ENCODE data around the gene SRXN1. TPM values are rescaled to one million over a fixed set of nuclear protein-coding genes. Genes with fewer than 3 reads are reported as not detected.

Gene SRXN1
- total RNA-seq, 2 donors from 2014 or later = 41.8 to 65.4 TPM

- peaks cover 2 to 6% of the 10 kb centered on the region in 2 donors for H3K27me3 ChIP-seq
- H3K4me1 ChIP-seq = peaks cover 0 to 34% of the 10 kb centered on the region in 2 donors
- no peaks in the 10 kb centered on the region for H3K36me3 ChIP-seq
- TF ChIP-seq CTCF (IDR thresholded peaks at IDR 0.05) = no peak
- H3K27ac ChIP-seq = peak overlapping the region in 1 of 2 donors; percentile 62
- H3K4me3 ChIP-seq = no peak overlapping the region
- no peak for DNase-seq (ENCODE audit: low spot score)
- H3K9me3 ChIP-seq = no peaks in the 10 kb centered on the region
Observed at GRCh38 chr20:668638-669037, 15.6 kb upstream of the SRXN1 start.

- Histone ChIP-seq H3K9me3 (no peaks in the 10 kb centered on the region), H3K4me1 (peaks cover 0 to 38% of the 10 kb centered on the region in 2 donors), H3K4me3 (no peak overlapping the region), H3K27me3 (peaks cover 6 to 11% of the 10 kb centered on the region in 2 donors), H3K27ac (no peak overlapping the region), H3K36me3 (no peaks in the 10 kb centered on the region)
- TF ChIP-seq CTCF (IDR thresholded peaks at IDR 0.05) = no peak
- no peak for DNase-seq (ENCODE audit: low spot score)
Observed at GRCh38 chr20:668050-668449, 15.1 kb upstream of the SRXN1 start.

GRCh38 chr20:667351-668034, 14.5 kb upstream of the SRXN1 start:
- no peaks in the 10 kb centered on the region for H3K9me3 ChIP-seq
- peak overlapping the region; percentile 13 to 29 for H3K27ac ChIP-seq
- no peaks in the 10 kb centered on the region for H3K36me3 ChIP-seq
- peaks cover 6 to 16% of the 10 kb centered on the region in 2 donors for H3K27me3 ChIP-seq
- TF ChIP-seq CTCF (IDR thresholded peaks at IDR 0.05) = peak; percentile 85 to 87
- peak; percentile 69 for DNase-seq (ENCODE audit: low spot score)
- peaks cover 0 to 38% of the 10 kb centered on the region in 2 donors for H3K4me1 ChIP-seq
- H3K4me3 ChIP-seq = no peak overlapping the region

GRCh38 chr20:666877-667276, 13.9 kb upstream of the SRXN1 start:
- Histone ChIP-seq H3K4me3 (no peak overlapping the region), H3K9me3 (no peaks in the 10 kb centered on the region), H3K27ac (peak overlapping the region; percentile 13 to 29), H3K36me3 (no peaks in the 10 kb centered on the region), H3K27me3 (peaks cover 11 to 18% of the 10 kb centered on the region in 2 donors), H3K4me1 (peaks cover 0 to 38% of the 10 kb centered on the region in 2 donors)
- no peak for DNase-seq (ENCODE audit: low spot score)
- TF ChIP-seq CTCF (IDR thresholded peaks at IDR 0.05) = no peak

GRCh38 chr20:665276-665675, 12.3 kb upstream of the SRXN1 start:
- peaks cover 13 to 22% of the 10 kb centered on the region in 2 donors for H3K27me3 ChIP-seq
- H3K4me3 ChIP-seq = no peak overlapping the region
- TF ChIP-seq CTCF (IDR thresholded peaks at IDR 0.05) = no peak
- no peaks in the 10 kb centered on the region for H3K9me3 ChIP-seq
- no peak for DNase-seq (ENCODE audit: low spot score)
- H3K36me3 ChIP-seq = no peaks in the 10 kb centered on the region
- H3K27ac ChIP-seq = no peak overlapping the region
- peaks cover 0 to 35% of the 10 kb centered on the region in 2 donors for H3K4me1 ChIP-seq

GRCh38 chr20:664576-664975, 11.6 kb upstream of the SRXN1 start:
- Histone ChIP-seq H3K36me3 (no peaks in the 10 kb centered on the region), H3K4me3 (no peak overlapping the region), H3K27me3 (peaks cover 13 to 22% of the 10 kb centered on the region in 2 donors), H3K9me3 (no peaks in the 10 kb centered on the region), H3K4me1 (peaks cover 0 to 28% of the 10 kb centered on the region in 2 donors), H3K27ac (no peak overlapping the region)
- no peak for DNase-seq (ENCODE audit: low spot score)
- no peak for TF ChIP-seq CTCF (IDR thresholded peaks at IDR 0.05)
